A549 (cell line): ENCODE measurements around the gene PHC1. TPM values are rescaled to one million over a fixed set of nuclear protein-coding genes. Genes with fewer than 3 reads are reported as not detected.

Experiments
- ATAC-seq, 2 experiments: fragments of 200-7000 bp in 1 of 2; fragments of >200 bp in 1 of 2; cut with Nextera tagmentation in 1 of 2; cut with Tn5 transposase in 1 of 2; 3 replicates each; pipeline versions ENCODE4 v1.8.0 to v1.9.1; 2018 to 2020; ENCODE audit warnings: mild to moderate bottlenecking in 1 of 2, moderate library complexity in 1 of 2
- CTCF ChIA-PET: fragments of 300-600 bp; sonication (Branson Sonifier 250); formaldehyde crosslinking; extraction: SDS; loops from one replicate; lab custom pipeline; 2021; ENCODE audit warnings: antibody characterized with exemption, inconsistent platforms; lab: Yijun Ruan, JAX
- POLR2A ChIA-PET: fragments of 350-600 bp; formaldehyde crosslinking; extraction: SDS; loops from one replicate; lab custom pipeline; 2021; ENCODE audit warnings: antibody characterized with exemption, inconsistent platforms; lab: Yijun Ruan, JAX
- DNase-seq, 2 experiments: peaks; one replicate each; pipeline versions ENCODE4 v3.0.0 to v3.0.0-alpha.2; 2011 to 2016; ENCODE audit warnings: low read depth in 1 of 2, low spot score in 1 of 2
- FAIRE-seq: peaks from 2 replicates; lab custom pipeline; 2011; peaks lifted over from hg19 to GRCh38; lab: Jason Lieb, UNC
- H3K27ac ChIP-seq, 2 experiments: fragments of >200 bp; sonication (Bioruptor Twin); formaldehyde crosslinking; 3 replicates each; pipeline ENCODE4 v1.5.1; 2016 to 2017
- H3K4me1 ChIP-seq: fragments of >200 bp; sonication (Bioruptor Twin); formaldehyde crosslinking; 3 replicates; pipeline ENCODE4 v1.6.1; 2016
- H3K4me2 ChIP-seq: fragments of >200 bp; sonication (Bioruptor Twin); formaldehyde crosslinking; 3 replicates; pipeline ENCODE4 v1.6.1; 2016
- H3K4me3 ChIP-seq: fragments of >200 bp; sonication (Bioruptor Twin); formaldehyde crosslinking; 3 replicates; pipeline ENCODE4 v1.5.1; 2016
- H3K9me3 ChIP-seq: fragments of >200 bp; sonication (Bioruptor Twin); formaldehyde crosslinking; 3 replicates; pipeline ENCODE4 v1.6.1; 2016
- BCL3 ChIP-seq: fragments of >200 bp; sonication (Bioruptor Twin); formaldehyde crosslinking; IDR thresholded peaks from 3 replicates; pipeline ENCODE4 v1.6.1; 2016
- CEBPB ChIP-seq, 2 experiments: fragments of >200 bp in 1 of 2; sonication (Bioruptor Twin) in 1 of 2; formaldehyde crosslinking in 1 of 2; IDR thresholded peaks; 2 replicates each; pipeline ENCODE4 v1.6.1; 2012 to 2016
- CHD4 ChIP-seq: fragments of 200-600 bp; sonication (generic); IDR thresholded peaks from 2 replicates; pipeline ENCODE4 v1.6.1; 2016; ENCODE audit warnings: antibody characterized with exemption, mild to moderate bottlenecking, borderline replicate concordance
- E2F6 ChIP-seq: IDR thresholded peaks from 2 replicates; pipeline ENCODE4 v1.6.1; 2012; ENCODE audit warnings: low read depth, borderline replicate concordance
- EP300 ChIP-seq, 2 experiments: fragments of >200 bp; sonication (Bioruptor Twin); formaldehyde crosslinking; IDR thresholded peaks; 2 replicates in 1 of 2; 3 replicates in 1 of 2; pipeline ENCODE4 v1.6.1; 2016 to 2017
- ESRRA ChIP-seq: fragments of 150-350 bp; IDR thresholded peaks from 2 replicates; pipeline ENCODE4 v1.6.1; 2014; ENCODE audit warnings: mild to moderate bottlenecking, low read length, borderline replicate concordance
- FOXS1 ChIP-seq: fragments of 250-450 bp; sonication (Bioruptor Pico); IDR thresholded peaks from 2 replicates; pipeline ENCODE4 v1.5.0; 2020; ENCODE audit warnings: mild to moderate bottlenecking, moderate library complexity
- HDAC2 ChIP-seq: fragments of 200-600 bp; sonication (generic); IDR thresholded peaks from 2 replicates; pipeline ENCODE4 v1.6.1; 2016
- HES2 ChIP-seq: fragments of >200 bp; sonication (Bioruptor Twin); formaldehyde crosslinking; IDR thresholded peaks from 2 replicates; pipeline ENCODE4 v1.6.1; 2016
- HMGXB4 ChIP-seq: fragments of 250-450 bp; sonication (Bioruptor Pico); IDR thresholded peaks from 2 replicates; pipeline ENCODE4 v1.5.0; 2021; ENCODE audit warnings: mild to moderate bottlenecking, moderate library complexity, borderline replicate concordance
- HOXA7 ChIP-seq: fragments of 250-450 bp; sonication (Bioruptor Pico); IDR thresholded peaks from 2 replicates; pipeline ENCODE4 v1.5.0; 2020; ENCODE audit warnings: mild to moderate bottlenecking, moderate library complexity
- HOXB5 ChIP-seq: fragments of 250-450 bp; sonication (Bioruptor Pico); IDR thresholded peaks from 2 replicates; pipeline ENCODE4 v1.5.0; 2020; ENCODE audit warnings: mild to moderate bottlenecking, moderate library complexity
- MAFK ChIP-seq: fragments of 450-650 bp; IDR thresholded peaks from 2 replicates; pipeline ENCODE4 v1.6.1; 2014; ENCODE audit not compliant: partially characterized antibody
- MYC ChIP-seq: IDR thresholded peaks from 2 replicates; pipeline ENCODE4 v1.6.1; 2012; ENCODE audit warnings: mild to moderate bottlenecking, inconsistent platforms, low read length, improper control_type of control experiment, borderline replicate concordance
- NPAS2 ChIP-seq: fragments of 250-450 bp; sonication (Bioruptor Pico); IDR thresholded peaks from 2 replicates; pipeline ENCODE4 v1.8.0; 2022; ENCODE audit warnings: mild to moderate bottlenecking, moderate library complexity, borderline replicate concordance
- NR3C1 ChIP-seq: fragments of >200 bp; sonication (Bioruptor Twin); formaldehyde crosslinking; IDR thresholded peaks from 3 replicates; pipeline ENCODE4 v1.6.1; 2017
- PBX3 ChIP-seq: IDR thresholded peaks from 2 replicates; pipeline ENCODE4 v1.6.1; 2012
- PHF8 ChIP-seq: fragments of 200-600 bp; sonication (generic); IDR thresholded peaks from 2 replicates; pipeline ENCODE4 v1.6.1; 2016; ENCODE audit warnings: low read depth, mild to moderate bottlenecking, antibody characterized with exemption, moderate library complexity, borderline replicate concordance
- POLR2A ChIP-seq: IDR thresholded peaks from 2 replicates; pipeline ENCODE4 v1.6.1; 2012; ENCODE audit warnings: mild to moderate bottlenecking, low read length
- RAD21 ChIP-seq, 2 experiments: fragments of >200 bp in 1 of 2; sonication (Bioruptor Twin) in 1 of 2; formaldehyde crosslinking in 1 of 2; IDR thresholded peaks in 1 of 2; conservative IDR thresholded peaks in 1 of 2; 2 replicates in 1 of 2; 3 replicates in 1 of 2; pipeline ENCODE4 v1.6.1; 2012 to 2018; ENCODE audit warnings: inconsistent platforms in 1 of 2
- RFX5 ChIP-seq: fragments of 450-650 bp; IDR thresholded peaks from 2 replicates; pipeline ENCODE4 v1.7.1; 2014; ENCODE audit warnings: antibody characterized with exemption, mild to moderate bottlenecking, moderate library complexity
- TFCP2L1 ChIP-seq: fragments of 250-450 bp; sonication (Bioruptor Pico); IDR thresholded peaks from 2 replicates; pipeline ENCODE4 v1.5.0; 2021; ENCODE audit warnings: mild to moderate bottlenecking
- ZC3H11A ChIP-seq: fragments of 450-650 bp; IDR thresholded peaks from 2 replicates; pipeline ENCODE4 v1.6.1; 2014; ENCODE audit warnings: antibody characterized with exemption, mild to moderate bottlenecking
- WGBS: methylation state at CpG from one replicate; pipeline ENCODE4 v1.1.6; 2017; ENCODE audit errors: missing lambda C conversion rate; 5-methylcytosine and 5-hydroxymethylcytosine counted together
- polyA plus RNA-seq, 4 experiments: library from polyadenylated mRNA; depleted of rRNA in 3 of 4; stranded (reverse); fragments of >200 nt; fragmentation: RNase III in 1 of 4; extraction: RNeasy Plus Mini Kit Qiagen cat#74134 plus additional on column Dnase treatment in 1 of 4; gene quantifications; 2 replicates in 3 of 4; 3 replicates in 1 of 4; pipeline ENCODE4 v1.2.3, GENCODE V29; 2011 to 2017
- TF ChIP-seq, protein P1 (sequence below): fragments of 450-650 bp; IDR thresholded peaks from 2 replicates; pipeline ENCODE4 v1.6.1; 2014; ENCODE audit warnings: antibody characterized with exemption
- TF ChIP-seq, protein P2 (sequence below): IDR thresholded peaks from 2 replicates; pipeline ENCODE4 v1.6.1; 2012

Gene PHC1
- polyA plus RNA-seq, 2 of the 4 experiments (the other 2 are of a cell fraction): 11.2 to 26.5 TPM

GRCh38 chr12:8949342-8950220 is 35.3 kb downstream of the PHC1 start, which contains the start of gene M6PR (continued):
- peak; percentile 52 to 60; a peak in 4 of 5 replicates for TF ChIP-seq RAD21 (conservative IDR thresholded peaks at IDR 0.05 in 1 of 2, IDR thresholded peaks at IDR 0.05 in 1 of 2)
- no peak for TF ChIP-seq EP300 (IDR thresholded peaks at IDR 0.05)
- TF ChIP-seq E2F6: peak; percentile 85; the same call in 1 of the 2 replicates
- TF ChIP-seq NR3C1: no peak
- peak; percentile 92 for TF ChIP-seq POLR2A
- TF ChIP-seq, protein P1, sequence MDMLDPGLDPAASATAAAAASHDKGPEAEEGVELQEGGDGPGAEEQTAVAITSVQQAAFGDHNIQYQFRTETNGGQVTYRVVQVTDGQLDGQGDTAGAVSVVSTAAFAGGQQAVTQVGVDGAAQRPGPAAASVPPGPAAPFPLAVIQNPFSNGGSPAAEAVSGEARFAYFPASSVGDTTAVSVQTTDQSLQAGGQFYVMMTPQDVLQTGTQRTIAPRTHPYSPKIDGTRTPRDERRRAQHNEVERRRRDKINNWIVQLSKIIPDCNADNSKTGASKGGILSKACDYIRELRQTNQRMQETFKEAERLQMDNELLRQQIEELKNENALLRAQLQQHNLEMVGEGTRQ: peak; percentile 94
- TF ChIP-seq RFX5: no peak
- TF ChIP-seq HOXB5 (CRISPR knock-in tag): 0 out of 2 replicates have a peak, but pooled peaks have one; percentile 16
- peak; percentile 68; the same call in 1 of the 2 replicates for TF ChIP-seq MYC
- no peak for TF ChIP-seq CHD4
- TF ChIP-seq, protein P2, sequence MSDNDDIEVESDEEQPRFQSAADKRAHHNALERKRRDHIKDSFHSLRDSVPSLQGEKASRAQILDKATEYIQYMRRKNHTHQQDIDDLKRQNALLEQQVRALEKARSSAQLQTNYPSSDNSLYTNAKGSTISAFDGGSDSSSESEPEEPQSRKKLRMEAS: peak; percentile 93
- TF ChIP-seq, all 56 proteins: peak for 16

- Histone ChIP-seq H3K4me3 (peak overlapping the region; percentile 100), H3K4me2 (peak overlapping the region; percentile 78), H3K4me1 (peaks cover 19% of the 10 kb centered on the region), H3K27ac (peak overlapping the region; percentile 90 to 93), H3K9me3 (no peaks in the 10 kb centered on the region)
- POLR2A ChIA-PET: interaction anchor here (0.5 to 3.2 kb wide), 9 partner anchors 11 to 307 kb away, joined by 3 to 22 read pairs (median 4); partner anchors contain the start of genes PHC1 and RIMKLB
- WGBS: under 1% methylated on average over 7 of the region's 7 CpGs
- peak; percentile 34 to 47; a peak in 5 of 6 replicates for ATAC-seq
- no peak for FAIRE-seq
- TF ChIP-seq MAFK (peak; percentile 71), ZC3H11A (no peak), HOXB5 (CRISPR knock-in tag) (no peak), PHF8 (no peak), BCL3 (0 out of 3 replicates have a peak, but pooled peaks have one; percentile 3)
- CTCF ChIA-PET: interaction anchor here (0.8 to 3.2 kb wide), 10 partner anchors 13 to 273 kb away, joined by 3 to 21 read pairs (median 4); partner anchors contain the start of gene KLRG1
- no peak for DNase-seq
Observed at GRCh38 chr12:8950221-8950527, 35.9 kb downstream of the PHC1 start.

DNA sequence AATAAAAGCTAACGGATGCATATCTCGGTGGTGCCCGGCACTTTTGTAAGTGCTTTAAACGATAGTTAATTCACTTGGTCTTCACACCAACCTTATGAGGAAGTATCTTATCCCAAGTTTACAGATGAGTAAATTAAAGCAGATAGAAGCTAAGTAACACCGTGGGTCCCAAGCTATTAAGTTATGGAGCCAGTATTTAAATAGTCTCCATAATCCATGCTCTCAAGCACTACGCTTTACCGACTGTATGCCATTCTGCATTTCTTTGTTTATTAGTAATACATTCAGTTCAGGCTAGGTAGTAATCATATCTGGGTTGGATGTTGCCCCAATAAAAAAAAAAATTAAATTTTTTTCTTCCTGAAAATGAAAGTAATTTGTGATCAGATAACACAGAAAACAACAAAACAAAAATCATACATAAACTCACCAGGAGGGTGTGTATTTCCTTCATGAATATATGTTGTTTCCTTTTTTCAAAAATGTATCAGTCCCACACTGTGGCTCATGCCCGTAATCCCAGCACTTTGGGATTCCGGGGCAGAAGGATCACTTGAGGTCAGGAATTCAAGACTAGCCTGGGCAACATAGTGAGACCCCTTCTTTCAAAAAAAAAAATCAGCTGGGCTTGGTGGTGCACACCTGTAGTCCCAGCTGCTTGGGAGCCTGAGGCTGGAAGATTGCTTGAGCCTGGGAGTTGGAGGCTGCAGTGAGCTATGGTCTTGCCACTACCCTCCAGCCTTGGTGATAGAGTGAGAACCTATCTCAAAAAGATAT is 36.6 kb downstream of the PHC1 start:
- 36% methylated on average over 9 of the region's 9 CpGs for WGBS
- FAIRE-seq: no peak
- POLR2A ChIA-PET: interaction anchor here (3.2 kb wide), 1 partner anchor 37 kb away, joined by 22 read pairs; the partner anchor contains the start of gene PHC1
- TF ChIP-seq HES2 (no peak), NPAS2 (CRISPR knock-in tag) (no peak), ESRRA (no peak), ZC3H11A (no peak), E2F6 (no peak), TFCP2L1 (no peak), CEBPB (IDR thresholded peaks at IDR 0.05) (no peak), FOXS1 (CRISPR knock-in tag) (no peak), HMGXB4 (CRISPR knock-in tag) (no peak), PBX3 (no peak), HDAC2 (no peak), HOXA7 (no peak)

More for the DNA sequence above, 36.6 kb downstream of the PHC1 start:
- H3K4me1 ChIP-seq: peaks cover 19% of the 10 kb centered on the region
- ATAC-seq (no peak), DNase-seq (no peak)
- H3K4me3 ChIP-seq: peak overlapping the region; percentile 100
- CTCF ChIA-PET: interaction anchor here (0.6 to 3.2 kb wide), 3 partner anchors 87 to 253 kb away, joined by 3 to 21 read pairs (median 19); no protein-coding TSS in a partner anchor
- H3K9me3 ChIP-seq: no peaks in the 10 kb centered on the region
- peak overlapping the region; percentile 78 for H3K4me2 ChIP-seq
- H3K27ac ChIP-seq: peak overlapping the region; percentile 90 to 93
